Caco-2 (cell line): Measurements from ENCODE around the gene PET100. TPM values are rescaled to one million over a fixed set of nuclear protein-coding genes. Genes with fewer than 3 reads are reported as not detected.

ENCODE experiments used
- BruUV-seq: library from RNA; stranded (reverse); fragments of 400-500 nt; replicated peaks from 2 replicates; lab custom pipeline; 2021; lab: Mats Ljungman, UMichigan
- CTCF ChIA-PET: fragments of 300-600 bp; sonication (Branson Sonifier 250); formaldehyde crosslinking; loops from one replicate; lab custom pipeline; 2022; ENCODE audit warnings: antibody characterized with exemption; lab: Charles Lee
- POLR2A ChIA-PET: fragments of 300-600 bp; sonication (Branson Sonifier 250); formaldehyde crosslinking; loops from one replicate; lab custom pipeline; 2022; ENCODE audit warnings: antibody characterized with exemption; lab: Charles Lee
- DNase-seq, 2 experiments: peaks; one replicate each; pipeline versions ENCODE4 v3.0.0 to v3.0.0-alpha.2; 2020 to 2022
- H3K27me3 ChIP-seq: replicated peaks from 2 replicates; pipeline ENCODE4 v1.6.0; 2011; ENCODE audit warnings: low read length; ENCODE audit not compliant: control insufficient read depth, insufficient read depth
- H3K36me3 ChIP-seq: 2 replicates; pipeline ENCODE4 v1.5.1; 2011; ENCODE audit warnings: low read length; ENCODE audit not compliant: control insufficient read depth, insufficient read depth
- H3K4me1 ChIP-seq: fragments of 250-450 bp; sonication (Bioruptor Pico); 2 replicates; pipeline ENCODE4 v1.5.1; 2020; ENCODE audit warnings: mild to moderate bottlenecking
- H3K4me3 ChIP-seq: 2 replicates; pipeline ENCODE4 v1.5.1; 2011; ENCODE audit warnings: low read depth, mild to moderate bottlenecking, control low read depth, low read length
- H3K9me3 ChIP-seq: fragments of 250-450 bp; sonication (Bioruptor Pico); 2 replicates; pipeline ENCODE4 v1.5.1; 2020; ENCODE audit warnings: mild to moderate bottlenecking, moderate library complexity
- H3K27ac Mint-ChIP-seq: one replicate; pipeline ENCODE4 v1.8.0; 2022; ENCODE audit warnings: mixed read lengths; ENCODE audit not compliant: unreplicated experiment
- H3K27me3 Mint-ChIP-seq: one replicate; pipeline ENCODE4 v1.8.0; 2022; ENCODE audit warnings: mixed read lengths; ENCODE audit not compliant: insufficient read depth, unreplicated experiment
- H3K36me3 Mint-ChIP-seq: one replicate; pipeline ENCODE4 v1.8.0; 2022; ENCODE audit warnings: mild to moderate bottlenecking, mixed read lengths; ENCODE audit not compliant: insufficient read depth, unreplicated experiment
- H3K4me1 Mint-ChIP-seq: one replicate; pipeline ENCODE4 v1.8.0; 2022; ENCODE audit warnings: low read depth, mixed read lengths; ENCODE audit not compliant: unreplicated experiment
- H3K4me3 Mint-ChIP-seq: one replicate; pipeline ENCODE4 v1.8.0; 2022; ENCODE audit warnings: mild to moderate bottlenecking, moderate library complexity, mixed read lengths; ENCODE audit not compliant: unreplicated experiment
- H3K9me3 Mint-ChIP-seq: one replicate; pipeline ENCODE4 v1.8.0; 2022; ENCODE audit warnings: mixed read lengths; ENCODE audit not compliant: unreplicated experiment
- intact Hi-C: fragments of 100-400 bp; cut with micrococcal nuclease; formaldehyde crosslinking; loops from one replicate; pipeline ENCODE4 v1.10.0; 2022; ENCODE audit not compliant: unreplicated experiment
- total RNA-seq: library from RNA; stranded (reverse); gene quantifications from 2 replicates; pipeline ENCODE4 v1.2.3, GENCODE V29; 2022
- TF ChIP-seq, protein P1 (sequence below), 2 experiments: fragments of 200-600 bp in 1 of 2; IDR thresholded peaks; 1 replicate in 1 of 2; 2 replicates in 1 of 2; pipeline versions ENCODE4 v1.5.1 to v1.8.0; 2011 to 2022; ENCODE audit warnings: antibody characterized with exemption in 1 of 2, control low read depth in 1 of 2, inconsistent platforms in 1 of 2, low read depth in 1 of 2, low read length in 1 of 2, mild to moderate bottlenecking in 1 of 2, moderate library complexity in 1 of 2; ENCODE audit not compliant: insufficient read depth in 1 of 2, severe bottlenecking in 1 of 2, unreplicated experiment in 1 of 2

Gene PET100
- total RNA-seq, 1 experiment from 2014 or later = 139 TPM

DNA sequence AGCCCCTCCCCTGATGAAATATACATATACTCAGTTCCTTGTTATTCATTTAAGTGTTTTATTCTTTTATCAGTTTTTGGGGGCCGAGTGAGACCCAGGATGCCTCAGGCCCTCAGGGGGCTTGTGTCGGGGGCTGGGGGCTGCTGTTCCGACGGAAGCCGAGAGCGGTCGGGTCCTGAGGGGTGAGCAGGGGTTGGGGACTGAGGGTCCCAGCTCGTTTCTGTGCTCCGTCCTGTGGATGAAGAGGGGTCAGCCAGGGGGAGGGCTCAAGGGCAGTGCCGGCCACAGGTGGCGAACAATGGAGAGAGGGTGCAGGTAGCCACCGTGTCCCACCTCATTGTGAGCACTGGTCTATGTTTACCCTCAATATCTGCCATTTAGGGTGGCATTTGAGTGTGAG lies 2.0 kb downstream of the PET100 start:
- no peaks in the 10 kb centered on the region for H3K9me3 ChIP-seq
- POLR2A ChIA-PET = no interaction called here
- no peak for DNase-seq
- TF ChIP-seq, protein P1, sequence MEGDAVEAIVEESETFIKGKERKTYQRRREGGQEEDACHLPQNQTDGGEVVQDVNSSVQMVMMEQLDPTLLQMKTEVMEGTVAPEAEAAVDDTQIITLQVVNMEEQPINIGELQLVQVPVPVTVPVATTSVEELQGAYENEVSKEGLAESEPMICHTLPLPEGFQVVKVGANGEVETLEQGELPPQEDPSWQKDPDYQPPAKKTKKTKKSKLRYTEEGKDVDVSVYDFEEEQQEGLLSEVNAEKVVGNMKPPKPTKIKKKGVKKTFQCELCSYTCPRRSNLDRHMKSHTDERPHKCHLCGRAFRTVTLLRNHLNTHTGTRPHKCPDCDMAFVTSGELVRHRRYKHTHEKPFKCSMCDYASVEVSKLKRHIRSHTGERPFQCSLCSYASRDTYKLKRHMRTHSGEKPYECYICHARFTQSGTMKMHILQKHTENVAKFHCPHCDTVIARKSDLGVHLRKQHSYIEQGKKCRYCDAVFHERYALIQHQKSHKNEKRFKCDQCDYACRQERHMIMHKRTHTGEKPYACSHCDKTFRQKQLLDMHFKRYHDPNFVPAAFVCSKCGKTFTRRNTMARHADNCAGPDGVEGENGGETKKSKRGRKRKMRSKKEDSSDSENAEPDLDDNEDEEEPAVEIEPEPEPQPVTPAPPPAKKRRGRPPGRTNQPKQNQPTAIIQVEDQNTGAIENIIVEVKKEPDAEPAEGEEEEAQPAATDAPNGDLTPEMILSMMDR (IDR thresholded peaks at IDR 0.05; ENCODE audit: insufficient read depth in 1 of 2, low read depth in 1 of 2, low read length in 1 of 2, severe bottlenecking in 1 of 2, unreplicated experiment in 1 of 2) = no peak
- Mint-ChIP-seq H3K4me3 (no peak overlapping the region), H3K27me3 (no peaks in the 10 kb centered on the region), H3K27ac (no peak overlapping the region), H3K9me3 (no peaks in the 10 kb centered on the region), H3K4me1 (peaks cover 7% of the 10 kb centered on the region), H3K36me3 (peaks cover 15% of the 10 kb centered on the region)
- no TSS peak for BruUV-seq
- intact Hi-C loops = no loop called here
- peaks cover 15% of the 10 kb centered on the region for H3K4me1 ChIP-seq
- H3K4me3 ChIP-seq = no peak overlapping the region
- CTCF ChIA-PET = no interaction called here
- no peaks in the 10 kb centered on the region for H3K36me3 ChIP-seq
- H3K27me3 ChIP-seq = no peaks in the 10 kb centered on the region

- BruUV-seq = no TSS peak
- no peak overlapping the region for H3K27ac Mint-ChIP-seq
- TF ChIP-seq, protein P1 (IDR thresholded peaks at IDR 0.05; ENCODE audit: insufficient read depth in 1 of 2, low read depth in 1 of 2, low read length in 1 of 2, severe bottlenecking in 1 of 2, unreplicated experiment in 1 of 2) = no peak
- no peak for DNase-seq
- H3K9me3 Mint-ChIP-seq = no peaks in the 10 kb centered on the region
- CTCF ChIA-PET = no interaction called here
- POLR2A ChIA-PET = interaction anchor here (0.6 kb wide), 1 partner anchor 563 kb away, joined by 5 read pairs; the partner anchor contains the start of gene ZNF557
- no peaks in the 10 kb centered on the region for H3K9me3 ChIP-seq
- peaks cover 7% of the 10 kb centered on the region for H3K4me1 Mint-ChIP-seq
- H3K36me3 ChIP-seq = no peaks in the 10 kb centered on the region
- H3K27me3 Mint-ChIP-seq = no peaks in the 10 kb centered on the region
- H3K4me3 ChIP-seq = no peak overlapping the region
- H3K4me3 Mint-ChIP-seq = no peak overlapping the region
- H3K27me3 ChIP-seq = no peaks in the 10 kb centered on the region
- intact Hi-C loops = no loop called here
- H3K4me1 ChIP-seq = peaks cover 16% of the 10 kb centered on the region
- peaks cover 25% of the 10 kb centered on the region for H3K36me3 Mint-ChIP-seq
These were observed 3.0 kb downstream of the PET100 start for GRCh38 chr19:7632340-7633203.

DNA sequence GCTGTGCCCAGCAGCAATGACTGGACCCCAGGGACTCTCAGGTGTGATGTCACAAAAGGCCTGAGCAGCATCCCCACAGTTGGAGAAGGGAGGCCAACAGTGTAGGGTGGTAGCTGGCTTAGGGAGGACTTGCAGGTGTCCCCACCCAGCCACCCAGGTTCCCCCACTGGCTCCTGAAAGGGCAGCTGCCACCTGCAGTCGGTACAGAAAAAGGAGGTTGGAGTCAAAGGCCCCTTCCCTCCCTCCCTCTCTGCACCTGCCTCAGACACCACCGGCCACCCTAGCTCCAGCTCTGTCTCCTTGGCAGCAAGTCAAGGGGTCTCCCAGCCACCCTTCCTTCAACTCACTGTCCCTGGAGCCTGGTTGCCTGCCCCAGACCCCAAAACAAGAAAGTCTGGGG lies 4.1 kb downstream of the PET100 start, which contains the start of gene PCP2:
Gene PCP2, minus strand, starts transcription at position 22 of the 400 bp plus-strand sequence. CDS start 262 bp downstream, outside the sequence.
- H3K4me1 ChIP-seq = peaks cover 16% of the 10 kb centered on the region
- Mint-ChIP-seq H3K4me3 (no peak within 1 kb of the TSS), H3K27me3 (no peaks in the 10 kb centered on the region), H3K36me3 (peaks cover 26% of the 10 kb centered on the region), H3K9me3 (no peaks in the 10 kb centered on the region), H3K27ac (peak within 1 kb of the TSS; percentile 63), H3K4me1 (peaks cover 2% of the 10 kb centered on the region)
- DNase-seq = no peak
- no peak within 1 kb of the TSS for H3K4me3 ChIP-seq
- TF ChIP-seq, protein P1 (IDR thresholded peaks at IDR 0.05; ENCODE audit: insufficient read depth in 1 of 2, low read depth in 1 of 2, low read length in 1 of 2, severe bottlenecking in 1 of 2, unreplicated experiment in 1 of 2) = no peak
- BruUV-seq = no TSS peak
- ChIA-PET POLR2A (no interaction called here), CTCF (no interaction called here)
- H3K36me3 ChIP-seq = no peaks in the 10 kb centered on the region
- H3K9me3 ChIP-seq = no peaks in the 10 kb centered on the region
- H3K27me3 ChIP-seq = no peaks in the 10 kb centered on the region
- intact Hi-C loops = no loop called here
